Thyroid gland (tissue), 4 donors: Measurements from ENCODE around the gene BMP5. TPM values are rescaled to one million over a fixed set of nuclear protein-coding genes. Genes with fewer than 3 reads are reported as not detected.

Source experiments
- DNase-seq, 2 donors: peaks; one replicate each; pipeline ENCODE4 v3.0.0-alpha.2; 2019
- H3K27ac ChIP-seq, 3 donors: fragments of 200-600 bp; sonication (generic); 1 replicate in 2 of 3; 2 replicates in 1 of 3; pipeline ENCODE4 v1.5.1; 2016 to 2019; ENCODE audit warnings: mild to moderate bottlenecking in 1 of 3, moderate library complexity in 1 of 3
- H3K27me3 ChIP-seq: fragments of 200-600 bp; sonication (generic); one replicate; pipeline ENCODE4 v1.5.1; 2019
- H3K36me3 ChIP-seq, 2 donors: fragments of 200-600 bp; sonication (generic); one replicate each; pipeline ENCODE4 v1.5.1; 2016 to 2019
- H3K4me1 ChIP-seq, 2 donors: fragments of 200-600 bp; sonication (generic); one replicate each; pipeline ENCODE4 v1.5.1; 2017 to 2019
- H3K4me3 ChIP-seq, 3 donors: fragments of 200-600 bp; sonication (generic); replicated peaks in 1 of 3; 1 replicate in 2 of 3; 2 replicates in 1 of 3; pipeline ENCODE4 v1.5.1; 2016; ENCODE audit warnings: mild to moderate bottlenecking in 1 of 3
- H3K9me3 ChIP-seq: fragments of 200-600 bp; sonication (generic); one replicate; pipeline ENCODE4 v1.5.1; 2017
- CTCF ChIP-seq, 6 experiments: fragments of 200-600 bp in 3 of 6; fragments of 450-650 bp in 3 of 6; sonication (generic) in 3 of 6; IDR thresholded peaks; one replicate each; pipeline ENCODE4 v1.5.1; 2016 to 2019; ENCODE audit warnings: antibody characterized with exemption in 6 of 6, mild to moderate bottlenecking in 2 of 6, inconsistent platforms in 1 of 6, moderate library complexity in 1 of 6
- POLR2A ChIP-seq, 2 donors: fragments of 450-650 bp; IDR thresholded peaks; one replicate each; pipeline ENCODE4 v1.6.1; 2017; ENCODE audit warnings: antibody characterized with exemption in 2 of 2, mild to moderate bottlenecking in 2 of 2, moderate library complexity in 1 of 2
- WGBS, 2 donors: methylation state at CpG; one replicate each; pipeline ENCODE4 v1.1.5; 2017; 5-methylcytosine and 5-hydroxymethylcytosine counted together
- intact Hi-C: fragments of 100-400 bp; cut with DNase I; formaldehyde crosslinking; loops from one replicate; pipeline ENCODE4 v1.15.1; 2023
- total RNA-seq, 4 donors: library from RNA; depleted of rRNA; stranded (reverse); fragments of >200 nt; gene quantifications; one replicate each; pipeline ENCODE4 v1.2.3, GENCODE V29; 2016

The BMP5 gene
- total RNA-seq, 4 donors from 2014 or later = 0.25 to 1.9 (median 0.63) TPM

DNA sequence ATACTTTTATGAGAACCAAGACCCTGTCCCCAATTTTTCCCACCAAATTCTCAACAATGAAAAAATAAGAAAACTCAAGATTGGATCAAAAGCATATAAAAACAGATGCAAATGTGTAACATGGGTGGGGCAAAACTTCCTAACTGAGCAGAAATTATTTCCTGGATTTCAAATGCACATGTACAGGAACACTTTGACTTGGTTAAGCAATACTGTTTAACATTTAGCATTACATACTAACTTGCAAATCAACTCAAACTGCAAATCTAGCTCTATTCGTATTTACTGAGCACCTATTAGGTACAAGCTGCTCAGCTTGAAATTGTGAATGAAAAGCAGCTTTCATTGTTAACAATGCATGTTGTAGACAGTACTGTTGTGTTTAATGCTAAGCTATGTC is 40.2 kb downstream of the BMP5 start:
- TF ChIP-seq POLR2A (IDR thresholded peaks at IDR 0.05) = no peak
- no peak for TF ChIP-seq CTCF (IDR thresholded peaks at IDR 0.05)
- no peak overlapping the region for H3K4me3 ChIP-seq
- H3K27me3 ChIP-seq = no peaks in the 10 kb centered on the region
- H3K36me3 ChIP-seq = no peaks in the 10 kb centered on the region
- H3K9me3 ChIP-seq = no peaks in the 10 kb centered on the region
- H3K27ac ChIP-seq = no peak overlapping the region
- intact Hi-C loops = no loop called here
- no peak for DNase-seq
- WGBS, 2 donors = 74 to 90% methylated on average over 1 of the region's 1 CpG
- no peaks in the 10 kb centered on the region for H3K4me1 ChIP-seq

DNA sequence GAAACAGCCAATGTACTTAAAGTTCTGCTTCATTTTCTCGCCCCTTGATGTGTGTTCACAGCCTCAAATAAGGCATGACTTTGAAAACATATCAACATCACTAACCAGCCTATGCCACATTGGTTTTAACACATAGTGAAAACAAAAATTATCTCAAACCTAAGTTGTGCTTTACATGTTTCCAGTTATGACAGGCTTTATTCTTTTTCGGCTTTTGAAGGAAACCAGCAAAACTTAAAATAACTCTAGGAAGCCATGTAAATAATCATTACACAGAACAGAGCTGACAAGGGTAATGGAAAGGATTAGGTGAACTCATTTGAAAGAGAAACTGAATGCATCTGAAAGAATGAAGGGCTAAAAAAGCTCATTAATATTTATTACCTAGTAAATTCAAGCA is 42.1 kb downstream of the BMP5 start:
- Histone ChIP-seq H3K27me3 (no peaks in the 10 kb centered on the region), H3K36me3 (no peaks in the 10 kb centered on the region), H3K9me3 (no peaks in the 10 kb centered on the region), H3K4me1 (no peaks in the 10 kb centered on the region), H3K4me3 (no peak overlapping the region), H3K27ac (no peak overlapping the region)
- intact Hi-C loops = no loop called here
- WGBS, 2 donors = 79 to 88% methylated on average over 2 of the region's 2 CpGs
- TF ChIP-seq POLR2A (IDR thresholded peaks at IDR 0.05) (no peak), CTCF (IDR thresholded peaks at IDR 0.05) (no peak)
- no peak for DNase-seq

DNA sequence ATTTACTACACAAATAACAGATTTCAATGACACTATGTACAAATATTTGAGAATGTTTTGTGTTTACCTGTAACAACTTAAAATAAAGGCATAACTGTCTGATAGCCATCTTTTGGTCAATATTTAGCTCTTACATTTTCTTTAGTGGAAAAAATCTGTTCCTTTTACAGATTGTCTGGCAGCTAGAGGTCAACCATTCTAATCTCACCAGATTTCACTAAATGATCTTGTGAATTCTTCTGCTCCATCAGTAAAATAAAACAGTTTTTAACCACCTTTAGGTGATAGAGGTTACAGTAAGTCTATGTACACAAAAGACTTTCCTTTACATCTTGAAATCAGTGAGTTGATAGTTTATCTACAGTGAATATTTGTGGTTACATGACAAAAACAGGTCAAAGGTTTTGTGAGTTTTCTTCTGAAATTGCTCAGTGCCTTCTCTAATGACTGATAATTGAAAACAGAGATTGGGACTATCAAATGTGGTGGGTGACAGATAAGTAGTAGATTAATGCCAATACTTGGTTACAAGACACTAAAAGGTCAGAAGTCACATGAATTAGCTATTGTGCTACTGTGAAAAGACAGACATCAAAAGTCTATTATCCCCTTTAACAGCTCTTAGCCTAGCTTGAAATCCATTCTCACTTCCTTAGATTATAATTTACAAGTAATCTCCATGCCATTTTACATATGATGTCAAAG is 47.4 kb downstream of the BMP5 start:
- intact Hi-C loops = no loop called here
- Histone ChIP-seq H3K4me1 (no peaks in the 10 kb centered on the region), H3K36me3 (no peaks in the 10 kb centered on the region), H3K27me3 (no peaks in the 10 kb centered on the region), H3K9me3 (no peaks in the 10 kb centered on the region), H3K4me3 (no peak overlapping the region), H3K27ac (no peak overlapping the region)
- DNase-seq = no peak
- TF ChIP-seq CTCF (IDR thresholded peaks at IDR 0.05) = no peak

- TF ChIP-seq POLR2A (IDR thresholded peaks at IDR 0.05) (no peak), CTCF (IDR thresholded peaks at IDR 0.05) (no peak)
- intact Hi-C loops = no loop called here
- H3K36me3 ChIP-seq = no peaks in the 10 kb centered on the region
- no peak overlapping the region for H3K4me3 ChIP-seq
- no peak overlapping the region for H3K27ac ChIP-seq
- H3K4me1 ChIP-seq = no peaks in the 10 kb centered on the region
- no peak for DNase-seq
- 80 to 91% methylated on average over 1 of the region's 1 CpG for WGBS, 2 donors
- no peaks in the 10 kb centered on the region for H3K9me3 ChIP-seq
- no peaks in the 10 kb centered on the region for H3K27me3 ChIP-seq
These were observed 48.4 kb downstream of the BMP5 start for GRCh38 chr6:55826941-55827340.

DNA sequence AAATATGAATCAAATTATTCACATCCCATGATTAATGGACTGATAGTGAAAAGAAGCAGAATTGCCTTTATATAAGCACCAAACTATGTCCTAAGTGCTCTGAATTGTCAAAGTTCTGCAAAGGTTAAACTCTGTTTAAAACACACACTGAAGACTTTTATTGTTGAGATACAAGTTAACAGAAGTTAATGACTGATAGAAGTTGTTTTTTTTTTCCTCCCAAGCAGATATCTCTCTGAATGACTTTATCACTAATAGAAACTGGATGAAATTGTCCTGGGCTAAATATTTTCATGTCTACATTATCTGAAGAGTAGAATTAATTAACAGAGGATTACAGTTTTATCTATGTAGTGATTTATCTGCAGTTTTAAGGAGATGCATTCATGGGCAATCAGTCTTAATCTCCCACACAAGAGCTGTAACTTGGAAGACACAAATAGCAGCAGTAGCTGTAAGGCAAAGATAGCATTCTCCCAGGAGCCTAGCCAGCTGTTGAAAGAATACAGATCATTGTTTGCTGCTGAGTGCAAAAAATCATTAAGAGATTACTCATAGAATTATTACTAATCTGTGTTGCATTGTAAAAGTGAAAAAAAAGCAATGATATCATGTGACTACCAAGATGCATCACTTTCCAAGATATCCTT is 49.9 kb downstream of the BMP5 start:
- intact Hi-C loops = no loop called here
- TF ChIP-seq CTCF (IDR thresholded peaks at IDR 0.05) (no peak), POLR2A (IDR thresholded peaks at IDR 0.05) (no peak)
- no peak overlapping the region for H3K4me3 ChIP-seq
- H3K27ac ChIP-seq = no peak overlapping the region
- no peak for DNase-seq
- H3K4me1 ChIP-seq = no peaks in the 10 kb centered on the region
- no peaks in the 10 kb centered on the region for H3K27me3 ChIP-seq
- H3K36me3 ChIP-seq = no peaks in the 10 kb centered on the region
- no peaks in the 10 kb centered on the region for H3K9me3 ChIP-seq
